Smooth muscle cell (in vitro differentiated cells): Measurements from ENCODE around the gene IFITM1. TPM values are rescaled to one million over a fixed set of nuclear protein-coding genes. Genes with fewer than 3 reads are reported as not detected.

Experiments used
- DNase-seq: peaks from one replicate; lab custom pipeline; 2025; ENCODE audit not compliant: unreplicated experiment; lab: John Stamatoyannopoulos, UW
- H2AFZ ChIP-seq: fragments of 200-600 bp; sonication (generic); 2 replicates; pipeline ENCODE4 v1.6.0; 2016; ENCODE audit warnings: antibody characterized with exemption, low read depth, mild to moderate bottlenecking
- H3F3A ChIP-seq: fragments of 200-600 bp; sonication (generic); 2 replicates; pipeline ENCODE4 v1.6.0; 2017; ENCODE audit warnings: antibody characterized with exemption, low read depth
- H3K27ac ChIP-seq: fragments of 200-600 bp; sonication (generic); 2 replicates; pipeline ENCODE4 v1.5.1; 2016; ENCODE audit warnings: low read depth, mild to moderate bottlenecking
- H3K27me3 ChIP-seq: fragments of 200-600 bp; sonication (generic); 2 replicates; pipeline ENCODE4 v1.6.1; 2016; ENCODE audit warnings: low read depth, mild to moderate bottlenecking
- H3K36me3 ChIP-seq: fragments of 200-600 bp; sonication (generic); 2 replicates; pipeline ENCODE4 v1.5.1; 2016; ENCODE audit warnings: low read depth
- H3K4me1 ChIP-seq: fragments of 200-600 bp; sonication (generic); 2 replicates; pipeline ENCODE4 v1.5.1; 2016; ENCODE audit warnings: low read depth
- H3K4me2 ChIP-seq: fragments of 200-600 bp; sonication (generic); 2 replicates; pipeline ENCODE4 v1.6.0; 2016; ENCODE audit warnings: mild to moderate bottlenecking
- H3K4me3 ChIP-seq: fragments of 200-600 bp; sonication (generic); 2 replicates; pipeline ENCODE4 v1.5.1; 2016; ENCODE audit warnings: mild to moderate bottlenecking
- H3K79me2 ChIP-seq: fragments of 200-600 bp; sonication (generic); 2 replicates; pipeline ENCODE4 v1.6.0; 2016; ENCODE audit warnings: low read depth, mild to moderate bottlenecking
- H3K9ac ChIP-seq: fragments of 200-600 bp; sonication (generic); 2 replicates; pipeline ENCODE4 v1.6.0; 2016; ENCODE audit warnings: low read depth
- H3K9me3 ChIP-seq: fragments of 200-600 bp; sonication (generic); replicated peaks from 2 replicates; pipeline ENCODE4 v1.5.1; 2016; ENCODE audit warnings: low read depth
- H4K20me1 ChIP-seq: fragments of 200-600 bp; sonication (generic); 2 replicates; pipeline ENCODE4 v1.6.0; 2016; ENCODE audit warnings: low read depth
- WGBS: methylation state at CpG from one replicate; pipeline ENCODE4 v1.1.7; 2016; ENCODE audit warnings: low lambda C conversion rate; 5-methylcytosine and 5-hydroxymethylcytosine counted together
- polyA plus RNA-seq: library from polyadenylated mRNA; unstranded; fragments of >200 nt; fragmentation: Nextera tagmentation; extraction: Ambion mirVana; gene quantifications from 2 replicates; pipeline ENCODE4 v1.2.1, GENCODE V29; 2016
- small RNA-seq: library from RNA; depleted of rRNA; stranded (forward); fragments of <200 nt; gene quantifications from one replicate; pipeline ENCODE3, GENCODE V24; 2014
- total RNA-seq: library from RNA; depleted of rRNA; stranded (reverse); fragments of >200 nt; gene quantifications from 2 replicates; pipeline ENCODE4 v1.2.3, GENCODE V29; 2014
- TF ChIP-seq, protein P1 (sequence below): fragments of 200-600 bp; sonication (generic); IDR thresholded peaks from 2 replicates; pipeline ENCODE4 v1.5.1; 2017; ENCODE audit warnings: borderline replicate concordance, mild to moderate bottlenecking, antibody characterized with exemption; ENCODE audit not compliant: insufficient read depth, poor library complexity, severe bottlenecking

IFITM1 gene
- total and polyA plus RNA-seq, 2 experiments from 2014 or later = 355 to 726 TPM

DNA sequence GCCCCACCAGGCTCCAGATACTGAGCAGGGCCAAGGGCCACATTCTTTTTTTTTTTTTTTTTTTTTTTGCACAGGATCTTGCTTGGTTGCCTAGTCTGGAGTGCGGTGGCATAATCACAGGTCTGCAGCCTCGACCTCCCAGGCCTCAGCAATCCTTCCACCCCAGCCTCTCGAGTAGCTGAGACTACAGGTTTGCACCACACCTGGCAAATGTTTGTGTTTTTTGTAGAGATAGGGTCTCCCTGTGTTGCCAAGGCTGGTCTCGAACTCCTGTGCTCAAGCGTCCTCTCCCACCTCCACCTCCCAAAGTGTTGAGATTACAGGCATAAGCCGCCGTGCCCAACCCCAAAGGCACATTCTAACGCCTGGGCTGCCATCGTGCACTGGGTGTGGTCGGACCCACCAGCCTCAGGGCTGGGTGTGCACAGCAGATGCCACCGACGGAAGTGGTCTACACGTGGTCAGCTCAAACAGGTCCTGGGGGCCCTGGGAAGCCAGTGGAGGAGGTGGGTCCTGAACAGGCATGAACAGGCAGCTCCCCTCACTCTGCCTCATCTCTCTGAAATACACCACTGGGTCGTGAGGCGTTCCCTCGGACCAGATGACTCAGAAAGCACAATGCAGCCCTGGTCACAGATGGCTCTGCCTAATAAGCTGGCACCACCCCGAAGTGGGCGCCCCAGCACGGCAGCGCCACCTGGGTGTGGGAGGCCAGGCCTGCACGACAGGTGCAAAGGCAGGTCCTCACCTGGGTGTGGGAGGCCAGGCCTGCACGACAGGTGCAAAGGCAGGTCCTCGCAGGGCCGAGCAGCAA, 50.3 kb downstream of the IFITM1 start:
- no peaks in the 10 kb centered on the region for H3K36me3 ChIP-seq
- TF ChIP-seq, protein P1, sequence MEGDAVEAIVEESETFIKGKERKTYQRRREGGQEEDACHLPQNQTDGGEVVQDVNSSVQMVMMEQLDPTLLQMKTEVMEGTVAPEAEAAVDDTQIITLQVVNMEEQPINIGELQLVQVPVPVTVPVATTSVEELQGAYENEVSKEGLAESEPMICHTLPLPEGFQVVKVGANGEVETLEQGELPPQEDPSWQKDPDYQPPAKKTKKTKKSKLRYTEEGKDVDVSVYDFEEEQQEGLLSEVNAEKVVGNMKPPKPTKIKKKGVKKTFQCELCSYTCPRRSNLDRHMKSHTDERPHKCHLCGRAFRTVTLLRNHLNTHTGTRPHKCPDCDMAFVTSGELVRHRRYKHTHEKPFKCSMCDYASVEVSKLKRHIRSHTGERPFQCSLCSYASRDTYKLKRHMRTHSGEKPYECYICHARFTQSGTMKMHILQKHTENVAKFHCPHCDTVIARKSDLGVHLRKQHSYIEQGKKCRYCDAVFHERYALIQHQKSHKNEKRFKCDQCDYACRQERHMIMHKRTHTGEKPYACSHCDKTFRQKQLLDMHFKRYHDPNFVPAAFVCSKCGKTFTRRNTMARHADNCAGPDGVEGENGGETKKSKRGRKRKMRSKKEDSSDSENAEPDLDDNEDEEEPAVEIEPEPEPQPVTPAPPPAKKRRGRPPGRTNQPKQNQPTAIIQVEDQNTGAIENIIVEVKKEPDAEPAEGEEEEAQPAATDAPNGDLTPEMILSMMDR = peak; percentile 31
- no peaks in the 10 kb centered on the region for H3K27me3 ChIP-seq
- no peaks in the 10 kb centered on the region for H3K4me1 ChIP-seq
- H3K27ac ChIP-seq = no peak overlapping the region
- no peak overlapping the region for H3K4me2 ChIP-seq
- H3K9me3 ChIP-seq = no peaks in the 10 kb centered on the region
- H3K4me3 ChIP-seq = no peak overlapping the region
- no peak overlapping the region for H3K9ac ChIP-seq
- no peaks in the 10 kb centered on the region for H4K20me1 ChIP-seq
- no peaks in the 10 kb centered on the region for H3K79me2 ChIP-seq
- 75% methylated on average over 23 of the region's 24 CpGs for WGBS
- no peak overlapping the region for H2AFZ ChIP-seq
- DNase-seq = no peak
- no peaks in the 10 kb centered on the region for H3F3A ChIP-seq

Small RNAs within 50 kb of the gene (small RNA-seq; reads per million reads assigned to genes)
- 0.08 reads per million for gene AC136475.6

Other genes starting within 250 kb of the IFITM1 start
- gene SCGB1C1, start 121.0 kb upstream of the IFITM1 start, total RNA-seq = not detected in 2 replicates
- gene SCGB1C1, start 121.0 kb upstream of the IFITM1 start, polyA plus RNA-seq = not detected in 2 replicates
- gene BET1L, start 106.6 kb upstream of the IFITM1 start, total RNA-seq = 31.3 and 40.5 TPM in 2 replicates
- 92.5 and 97.4 TPM in 2 replicates for gene BET1L, start 106.6 kb upstream of the IFITM1 start, polyA plus RNA-seq
- gene RIC8A, start 106.3 kb upstream of the IFITM1 start, total RNA-seq = 71.2 and 118 TPM in 2 replicates
- gene RIC8A, start 106.3 kb upstream of the IFITM1 start, polyA plus RNA-seq = 120 and 121 TPM in 2 replicates
- gene SIRT3, start 77.7 kb upstream of the IFITM1 start, total RNA-seq = 10.8 and 13.0 TPM in 2 replicates
- gene SIRT3, start 77.7 kb upstream of the IFITM1 start, polyA plus RNA-seq = 19.8 and 22.6 TPM in 2 replicates
- 77.4 and 79.2 TPM in 2 replicates for gene PSMD13, start 77.1 kb upstream of the IFITM1 start, total RNA-seq
- gene PSMD13, start 77.1 kb upstream of the IFITM1 start, polyA plus RNA-seq = 173 and 200 TPM in 2 replicates
- not detected in 2 replicates for gene NLRP6, start 35.6 kb upstream of the IFITM1 start, total RNA-seq
- not detected in 2 replicates for gene NLRP6, start 35.6 kb upstream of the IFITM1 start, polyA plus RNA-seq
- 8.6 and 18.2 TPM in 2 replicates for gene PGGHG, start 24.9 kb upstream of the IFITM1 start, total RNA-seq
- gene PGGHG, start 24.9 kb upstream of the IFITM1 start, polyA plus RNA-seq = 16.6 and 24.3 TPM in 2 replicates
- not detected in 2 replicates for gene IFITM5, start 14.5 kb upstream of the IFITM1 start, total RNA-seq
- gene IFITM5, start 14.5 kb upstream of the IFITM1 start, polyA plus RNA-seq = not detected in 2 replicates
- gene IFITM2, start 6.2 kb upstream of the IFITM1 start, total RNA-seq = 210 and 211 TPM in 2 replicates
- gene IFITM2, start 6.2 kb upstream of the IFITM1 start, polyA plus RNA-seq = 1,227 and 1,486 TPM in 2 replicates
- 392 and 393 TPM in 2 replicates for gene IFITM3, start 6.8 kb downstream of the IFITM1 start, total RNA-seq
- 3,295 and 4,132 TPM in 2 replicates for gene IFITM3, start 6.8 kb downstream of the IFITM1 start, polyA plus RNA-seq
- 21.9 and 48.8 TPM in 2 replicates for gene B4GALNT4, start 55.5 kb downstream of the IFITM1 start, total RNA-seq
- gene B4GALNT4, start 55.5 kb downstream of the IFITM1 start, polyA plus RNA-seq = 44.9 and 45.8 TPM in 2 replicates
- gene PKP3, start 80.2 kb downstream of the IFITM1 start, total RNA-seq = 32.0 and 61.2 TPM in 2 replicates
- gene PKP3, start 80.2 kb downstream of the IFITM1 start, polyA plus RNA-seq = 24.6 and 69.9 TPM in 2 replicates
- gene SIGIRR, start 101.0 kb downstream of the IFITM1 start, total RNA-seq = 15.3 and 18.3 TPM in 2 replicates
- gene SIGIRR, start 101.0 kb downstream of the IFITM1 start, polyA plus RNA-seq = 26.3 and 29.4 TPM in 2 replicates
- gene ANO9, start 128.0 kb downstream of the IFITM1 start, total RNA-seq = 0.67 and 1.4 TPM in 2 replicates
- gene ANO9, start 128.0 kb downstream of the IFITM1 start, polyA plus RNA-seq = 1.5 and 7.1 TPM in 2 replicates
- gene PTDSS2, start 136.2 kb downstream of the IFITM1 start, total RNA-seq = 15.2 and 20.7 TPM in 2 replicates
- gene PTDSS2, start 136.2 kb downstream of the IFITM1 start, polyA plus RNA-seq = 25.2 and 33.5 TPM in 2 replicates
- gene RNH1, start 193.2 kb downstream of the IFITM1 start, total RNA-seq = 91.3 and 106 TPM in 2 replicates
- 242 and 243 TPM in 2 replicates for gene RNH1, start 193.2 kb downstream of the IFITM1 start, polyA plus RNA-seq
- 19.2 and 39.9 TPM in 2 replicates for gene HRAS, start 221.5 kb downstream of the IFITM1 start, total RNA-seq
- 59.1 and 82.5 TPM in 2 replicates for gene HRAS, start 221.5 kb downstream of the IFITM1 start, polyA plus RNA-seq
- gene LRRC56, start 223.5 kb downstream of the IFITM1 start, total RNA-seq = 0.31 and 1.5 TPM in 2 replicates
- gene LRRC56, start 223.5 kb downstream of the IFITM1 start, polyA plus RNA-seq = 1.5 TPM in 2 replicates
- 3.2 TPM in 1 of 2 replicates, not detected in the other for gene LMNTD2, start 246.7 kb downstream of the IFITM1 start, total RNA-seq
- gene LMNTD2, start 246.7 kb downstream of the IFITM1 start, polyA plus RNA-seq = 3.6 and 9.3 TPM in 2 replicates
- gene RASSF7, start 246.9 kb downstream of the IFITM1 start, total RNA-seq = 18.6 and 21.7 TPM in 2 replicates
- 20.4 and 38.6 TPM in 2 replicates for gene RASSF7, start 246.9 kb downstream of the IFITM1 start, polyA plus RNA-seq